Endothelial cell of umbilical vein (primary cell): ENCODE results near the gene CHST11.

Experiments used
- JUN ChIP-seq: IDR thresholded peaks from 2 replicates; pipeline ENCODE4 v1.6.1; 2011; ENCODE audit warnings: borderline replicate concordance, low read depth; ENCODE audit not compliant: insufficient read length, insufficient read depth
- MYC ChIP-seq: IDR thresholded peaks from one replicate; pipeline ENCODE4 v1.6.1; 2011; ENCODE audit warnings: mild to moderate bottlenecking, low read depth, low read length
- POLR2A ChIP-seq: IDR thresholded peaks from 2 replicates; pipeline ENCODE4 v1.6.1; 2012; ENCODE audit warnings: low read depth, mild to moderate bottlenecking, control low read depth, low read length
- TF ChIP-seq, protein P1 (sequence below), 2 donors: IDR thresholded peaks; 1 replicate in 1 of 2; 2 replicates in 1 of 2; pipeline ENCODE4 v1.5.1; 2011; ENCODE audit warnings: low read length in 2 of 2, mild to moderate bottlenecking in 2 of 2, moderate library complexity in 2 of 2, control low read depth in 1 of 2, inconsistent platforms in 1 of 2, low read depth in 1 of 2; ENCODE audit not compliant: insufficient read depth in 1 of 2; ENCODE audit errors: extremely low read depth in 1 of 2
- TF ChIP-seq, protein P2 (sequence below): IDR thresholded peaks from 2 replicates; pipeline ENCODE4 v1.6.1; 2011; ENCODE audit not compliant: insufficient read depth, insufficient read length

DNA sequence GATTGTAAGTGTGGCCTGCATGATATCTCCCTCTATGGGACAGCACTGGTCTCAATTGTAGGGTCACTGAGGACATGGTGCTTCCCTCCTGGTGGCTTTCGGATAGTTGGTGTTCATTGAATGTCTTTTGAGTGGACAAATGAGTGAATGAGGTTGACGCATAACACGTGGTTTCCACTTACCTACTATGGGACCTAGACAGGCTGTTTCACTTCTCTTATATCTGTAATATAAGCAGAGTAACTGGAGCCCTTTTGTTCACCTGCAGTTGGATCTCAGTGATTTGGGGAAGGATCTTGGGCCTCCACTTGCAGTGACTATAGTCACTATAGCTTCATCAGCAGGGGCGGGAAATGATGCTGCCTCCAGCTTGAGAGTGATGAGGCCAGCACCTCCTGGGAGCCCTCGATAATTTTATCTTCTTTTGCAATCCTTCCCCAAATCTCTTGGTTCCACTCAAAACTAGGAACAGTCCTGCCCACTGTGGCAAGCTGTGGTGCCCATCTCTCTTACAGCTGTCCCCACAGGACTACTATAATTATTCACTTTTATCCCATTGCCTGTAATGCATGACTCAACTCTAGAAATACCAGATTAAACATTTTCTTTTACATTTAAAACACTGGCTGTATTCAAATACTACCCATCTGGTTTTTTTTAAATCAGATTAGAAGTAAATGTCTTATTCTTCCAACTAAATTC lies 242.9 kb downstream of the CHST11 start:
- TF ChIP-seq, protein P1, sequence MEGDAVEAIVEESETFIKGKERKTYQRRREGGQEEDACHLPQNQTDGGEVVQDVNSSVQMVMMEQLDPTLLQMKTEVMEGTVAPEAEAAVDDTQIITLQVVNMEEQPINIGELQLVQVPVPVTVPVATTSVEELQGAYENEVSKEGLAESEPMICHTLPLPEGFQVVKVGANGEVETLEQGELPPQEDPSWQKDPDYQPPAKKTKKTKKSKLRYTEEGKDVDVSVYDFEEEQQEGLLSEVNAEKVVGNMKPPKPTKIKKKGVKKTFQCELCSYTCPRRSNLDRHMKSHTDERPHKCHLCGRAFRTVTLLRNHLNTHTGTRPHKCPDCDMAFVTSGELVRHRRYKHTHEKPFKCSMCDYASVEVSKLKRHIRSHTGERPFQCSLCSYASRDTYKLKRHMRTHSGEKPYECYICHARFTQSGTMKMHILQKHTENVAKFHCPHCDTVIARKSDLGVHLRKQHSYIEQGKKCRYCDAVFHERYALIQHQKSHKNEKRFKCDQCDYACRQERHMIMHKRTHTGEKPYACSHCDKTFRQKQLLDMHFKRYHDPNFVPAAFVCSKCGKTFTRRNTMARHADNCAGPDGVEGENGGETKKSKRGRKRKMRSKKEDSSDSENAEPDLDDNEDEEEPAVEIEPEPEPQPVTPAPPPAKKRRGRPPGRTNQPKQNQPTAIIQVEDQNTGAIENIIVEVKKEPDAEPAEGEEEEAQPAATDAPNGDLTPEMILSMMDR (IDR thresholded peaks at IDR 0.05; ENCODE audit: extremely low read depth in 1 of 2, insufficient read depth in 1 of 2, low read depth in 1 of 2, low read length in 2 of 2) = no peak
- no peak for TF ChIP-seq JUN
- TF ChIP-seq MYC = no peak
- TF ChIP-seq, protein P2, sequence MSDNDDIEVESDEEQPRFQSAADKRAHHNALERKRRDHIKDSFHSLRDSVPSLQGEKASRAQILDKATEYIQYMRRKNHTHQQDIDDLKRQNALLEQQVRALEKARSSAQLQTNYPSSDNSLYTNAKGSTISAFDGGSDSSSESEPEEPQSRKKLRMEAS = no peak
- TF ChIP-seq POLR2A = no peak
